ENCODE results near the gene PTTG2.

- TF ChIP-seq, protein P1, sequence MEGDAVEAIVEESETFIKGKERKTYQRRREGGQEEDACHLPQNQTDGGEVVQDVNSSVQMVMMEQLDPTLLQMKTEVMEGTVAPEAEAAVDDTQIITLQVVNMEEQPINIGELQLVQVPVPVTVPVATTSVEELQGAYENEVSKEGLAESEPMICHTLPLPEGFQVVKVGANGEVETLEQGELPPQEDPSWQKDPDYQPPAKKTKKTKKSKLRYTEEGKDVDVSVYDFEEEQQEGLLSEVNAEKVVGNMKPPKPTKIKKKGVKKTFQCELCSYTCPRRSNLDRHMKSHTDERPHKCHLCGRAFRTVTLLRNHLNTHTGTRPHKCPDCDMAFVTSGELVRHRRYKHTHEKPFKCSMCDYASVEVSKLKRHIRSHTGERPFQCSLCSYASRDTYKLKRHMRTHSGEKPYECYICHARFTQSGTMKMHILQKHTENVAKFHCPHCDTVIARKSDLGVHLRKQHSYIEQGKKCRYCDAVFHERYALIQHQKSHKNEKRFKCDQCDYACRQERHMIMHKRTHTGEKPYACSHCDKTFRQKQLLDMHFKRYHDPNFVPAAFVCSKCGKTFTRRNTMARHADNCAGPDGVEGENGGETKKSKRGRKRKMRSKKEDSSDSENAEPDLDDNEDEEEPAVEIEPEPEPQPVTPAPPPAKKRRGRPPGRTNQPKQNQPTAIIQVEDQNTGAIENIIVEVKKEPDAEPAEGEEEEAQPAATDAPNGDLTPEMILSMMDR (IDR thresholded peaks at IDR 0.05), result no peak
- no peak for TF ChIP-seq POLR2A (IDR thresholded peaks at IDR 0.05)
- no peak for TF ChIP-seq EP300 (IDR thresholded peaks at IDR 0.05)
Measured at GRCh38 chr4:37948542-37948941, 11.7 kb upstream of the PTTG2 start.

Data from upper lobe of left lung (tissue), 4 donors.